WTC11 (cell line): Measurements from ENCODE around the gene PCNX1. TPM values are rescaled to one million over a fixed set of nuclear protein-coding genes. Genes with fewer than 3 reads are reported as not detected.

Experiments used
- ATAC-seq: fragments of 200-7000 bp; cut with Tn5 transposase; 2 replicates; pipeline ENCODE4 v1.10.0; 2021; ENCODE audit warnings: mild to moderate bottlenecking, moderate library complexity
- Bru-seq: library from RNA; stranded (reverse); fragments of 400-500 nt; gene quantifications from one replicate; lab custom pipeline; 2021; lab: Mats Ljungman, UMichigan
- CTCF ChIA-PET: fragments of 300-600 bp; sonication (Branson Sonifier 250); formaldehyde crosslinking; loops from one replicate; lab custom pipeline; 2021; ENCODE audit warnings: antibody characterized with exemption; lab: Charles Lee
- POLR2A ChIA-PET: fragments of 350-600 bp; sonication (Branson Sonifier 250); formaldehyde crosslinking; loops from one replicate; lab custom pipeline; 2021; ENCODE audit warnings: antibody characterized with exemption; lab: Charles Lee
- DNase-seq: peaks from one replicate; pipeline ENCODE4 v3.0.0; 2021; ENCODE audit warnings: low spot score
- H3K27ac Mint-ChIP-seq: 2 replicates; pipeline ENCODE4 v1.8.0; 2021; ENCODE audit warnings: mixed read lengths
- H3K27me3 Mint-ChIP-seq: 2 replicates; pipeline ENCODE4 v1.8.0; 2021; ENCODE audit warnings: low read depth, mild to moderate bottlenecking, moderate library complexity, mixed read lengths
- H3K36me3 Mint-ChIP-seq: 2 replicates; pipeline ENCODE4 v1.8.0; 2021; ENCODE audit warnings: mixed read lengths
- H3K4me1 Mint-ChIP-seq: 2 replicates; pipeline ENCODE4 v1.8.0; 2022; ENCODE audit warnings: mixed read lengths
- H3K4me3 Mint-ChIP-seq: 2 replicates; pipeline ENCODE4 v1.8.0; 2021; ENCODE audit warnings: mild to moderate bottlenecking, moderate library complexity, mixed read lengths
- H3K9me3 Mint-ChIP-seq: 2 replicates; pipeline ENCODE4 v1.8.0; 2021; ENCODE audit warnings: mixed read lengths
- ATF1 ChIP-seq: sonication (generic); formaldehyde crosslinking; IDR thresholded peaks from 2 replicates; pipeline ENCODE4 v1.8.1; 2023; ENCODE audit warnings: mild to moderate bottlenecking, moderate library complexity, missing genetic modification reagents
- CBFB ChIP-seq: sonication (generic); formaldehyde crosslinking; IDR thresholded peaks from 2 replicates; pipeline ENCODE4 v1.8.1; 2022; ENCODE audit warnings: mild to moderate bottlenecking, low read depth, missing genetic modification reagents
- CREM ChIP-seq: sonication (generic); formaldehyde crosslinking; IDR thresholded peaks from 2 replicates; pipeline ENCODE4 v1.8.1; 2022; ENCODE audit warnings: mild to moderate bottlenecking, missing genetic modification reagents, moderate library complexity
- NFATC4 ChIP-seq: fragments of 250-450 bp; sonication (Bioruptor Pico); IDR thresholded peaks from 2 replicates; pipeline ENCODE4 v1.9.0; 2021; ENCODE audit warnings: mild to moderate bottlenecking
- RELA ChIP-seq: sonication (generic); formaldehyde crosslinking; IDR thresholded peaks from 2 replicates; pipeline ENCODE4 v1.8.1; 2022; ENCODE audit warnings: missing genetic modification reagents, mild to moderate bottlenecking, borderline replicate concordance
- RORB ChIP-seq: fragments of 250-450 bp; sonication (Bioruptor Pico); IDR thresholded peaks from 2 replicates; pipeline ENCODE4 v1.9.0; 2021; ENCODE audit warnings: mild to moderate bottlenecking
- SMAD3 ChIP-seq: sonication (generic); formaldehyde crosslinking; IDR thresholded peaks from 2 replicates; pipeline ENCODE4 v1.8.0; 2022; ENCODE audit warnings: missing genetic modification reagents, mild to moderate bottlenecking, borderline replicate concordance
- SMAD4 ChIP-seq: sonication (generic); formaldehyde crosslinking; IDR thresholded peaks from 2 replicates; pipeline ENCODE4 v1.8.0; 2022; ENCODE audit warnings: mild to moderate bottlenecking, missing genetic modification reagents
- ZNF219 ChIP-seq: sonication (generic); formaldehyde crosslinking; IDR thresholded peaks from 2 replicates; pipeline ENCODE4 v1.8.0; 2023; ENCODE audit warnings: missing genetic modification reagents, mild to moderate bottlenecking, borderline replicate concordance
- ZNF416 ChIP-seq: fragments of 250-450 bp; sonication (Bioruptor Pico); IDR thresholded peaks from 2 replicates; pipeline ENCODE4 v1.9.0; 2021; ENCODE audit warnings: mild to moderate bottlenecking, inconsistent platforms
- long read RNA-seq, 3 experiments: library from RNA in 1 of 3; library from capped mRNA in 1 of 3; library from polyadenylated mRNA in 1 of 3; unstranded in 2 of 3; stranded (forward) in 1 of 3; transcript quantifications; one replicate each; pipeline ENCODE4 v2.0.0, GENCODE V29; 2021
- total RNA-seq: library from RNA; stranded (reverse); gene quantifications from 3 replicates; pipeline ENCODE4 v1.2.3, GENCODE V29; 2021
- TF ChIP-seq, protein P1 (sequence below): sonication (generic); formaldehyde crosslinking; IDR thresholded peaks from 2 replicates; pipeline ENCODE4 v1.8.1; 2023; ENCODE audit warnings: mild to moderate bottlenecking, moderate library complexity, missing genetic modification reagents
- TF ChIP-seq, protein P2 (sequence below): sonication (generic); formaldehyde crosslinking; IDR thresholded peaks from 2 replicates; pipeline ENCODE4 v1.8.1; 2022; ENCODE audit warnings: mild to moderate bottlenecking, missing genetic modification reagents, moderate library complexity, borderline replicate concordance
- TF ChIP-seq, protein P3 (sequence below): sonication (generic); formaldehyde crosslinking; IDR thresholded peaks from 2 replicates; pipeline ENCODE4 v1.8.0; 2023; ENCODE audit warnings: missing genetic modification reagents, mild to moderate bottlenecking, borderline replicate concordance
- TF ChIP-seq, protein P4 (sequence below): sonication (generic); formaldehyde crosslinking; IDR thresholded peaks from 2 replicates; pipeline ENCODE4 v1.8.1; 2023; ENCODE audit warnings: mild to moderate bottlenecking, missing genetic modification reagents
- TF ChIP-seq, protein P5 (sequence below): fragments of 250-450 bp; sonication (Bioruptor Pico); IDR thresholded peaks from 2 replicates; pipeline ENCODE4 v1.9.0; 2021; ENCODE audit warnings: mild to moderate bottlenecking, borderline replicate concordance
- TF ChIP-seq, protein P6 (sequence below): sonication (generic); formaldehyde crosslinking; conservative IDR thresholded peaks from 2 replicates; pipeline ENCODE4 v1.8.1; 2022; ENCODE audit warnings: mild to moderate bottlenecking, missing genetic modification reagents
- TF ChIP-seq, protein P7 (sequence below): sonication (generic); formaldehyde crosslinking; IDR thresholded peaks from 2 replicates; pipeline ENCODE4 v1.8.0; 2022; ENCODE audit warnings: mild to moderate bottlenecking, missing genetic modification reagents
- TF ChIP-seq, protein P8 (sequence below): sonication (generic); formaldehyde crosslinking; IDR thresholded peaks from 2 replicates; pipeline ENCODE4 v1.8.1; 2022; ENCODE audit warnings: low read depth, mild to moderate bottlenecking, moderate library complexity, missing genetic modification reagents, borderline replicate concordance

Gene PCNX1
- 43.4 to 49.8 TPM (median 46.4 TPM) in 3 replicates for total RNA-seq
- percentile 87 among the genes with signal in this experiment for Bru-seq, nascent RNA
- long read RNA-seq, experiment 1, full-length matches to known transcripts: 8 of 83 reads
- long read RNA-seq, experiment 1, partial matches to known transcripts: 27 of 83 reads
- long read RNA-seq, experiment 1, other reads (novel, unspliced or antisense): 48 of 83 reads
- long read RNA-seq, experiment 2, partial matches to known transcripts: 21 of 40 reads
- long read RNA-seq, experiment 2, other reads (novel, unspliced or antisense): 19 of 40 reads
- long read RNA-seq, experiment 3: 0 reads

DNA sequence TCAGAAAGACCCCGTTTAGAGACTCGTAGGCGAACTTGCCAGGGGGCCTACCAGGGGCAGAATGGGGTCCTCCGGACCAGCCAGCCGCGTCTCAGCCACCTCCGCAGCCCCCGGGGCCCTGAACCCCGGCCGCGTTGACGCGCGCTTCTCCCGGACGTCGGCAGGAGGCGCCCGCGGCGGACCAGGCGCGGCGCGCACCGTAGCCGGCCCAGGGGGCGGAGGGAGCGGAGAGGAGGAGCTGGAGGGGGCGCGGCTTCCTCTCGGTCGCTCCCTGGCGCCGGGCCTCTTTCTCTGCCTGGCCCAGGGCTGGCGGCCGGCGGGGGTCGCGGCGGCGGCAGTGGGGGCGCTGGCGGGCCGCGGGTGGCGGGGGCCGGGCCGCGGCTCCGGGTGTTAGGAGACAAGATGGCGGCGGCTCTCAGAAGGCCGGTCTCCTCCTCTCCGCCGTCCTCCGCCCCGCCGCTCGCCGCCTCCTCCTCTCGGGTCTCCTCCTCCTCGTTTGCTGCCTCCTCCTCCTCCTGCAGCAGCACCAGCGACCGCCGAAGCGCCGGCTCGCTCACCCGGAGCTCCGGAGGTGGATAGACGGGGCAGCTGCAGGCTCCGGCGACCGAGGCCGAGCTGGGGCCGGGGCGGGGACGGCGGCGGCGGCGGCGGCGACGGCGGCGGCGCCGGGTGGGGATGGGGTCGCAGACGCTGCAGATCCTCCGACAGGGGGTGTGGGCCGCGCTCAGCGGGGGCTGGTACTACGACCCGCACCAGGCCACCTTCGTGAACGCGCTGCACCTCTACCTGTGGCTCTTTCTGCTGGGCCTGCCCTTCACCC lies at the start of gene PCNX1:
PCNX1 (plus strand) TSS at position 284 of the 820 bp plus-strand sequence; CDS start at position 676, 392 bp downstream.
- ChIA-PET CTCF (interaction anchor here (0.5 to 2.6 kb wide), 32 partner anchors 9 to 729 kb away, joined by 3 to 31 read pairs (median 4); partner anchors contain the start of gene MAP3K9), POLR2A (interaction anchor here (0.6 to 1.2 kb wide), 3 partner anchors 48 to 97 kb away, joined by 3 read pairs; no protein-coding TSS in a partner anchor)
- H3K9me3 Mint-ChIP-seq: no peaks in the 10 kb centered on the region
- H3K4me3 Mint-ChIP-seq: peak within 1 kb of the TSS; percentile 71
- H3K27ac Mint-ChIP-seq: peak within 1 kb of the TSS; percentile 82
- H3K27me3 Mint-ChIP-seq: no peaks in the 10 kb centered on the region; the same call in 1 of the 2 replicates
- peaks cover 43% of the 10 kb centered on the region for H3K4me1 Mint-ChIP-seq
- ATAC-seq: peak; percentile 95
- H3K36me3 Mint-ChIP-seq: no peaks in the 10 kb centered on the region
- peak; percentile 91 for DNase-seq
- TF ChIP-seq SMAD3 (CRISPR knock-in tag): no peak
- TF ChIP-seq CREM: no peak
- TF ChIP-seq, protein P1, sequence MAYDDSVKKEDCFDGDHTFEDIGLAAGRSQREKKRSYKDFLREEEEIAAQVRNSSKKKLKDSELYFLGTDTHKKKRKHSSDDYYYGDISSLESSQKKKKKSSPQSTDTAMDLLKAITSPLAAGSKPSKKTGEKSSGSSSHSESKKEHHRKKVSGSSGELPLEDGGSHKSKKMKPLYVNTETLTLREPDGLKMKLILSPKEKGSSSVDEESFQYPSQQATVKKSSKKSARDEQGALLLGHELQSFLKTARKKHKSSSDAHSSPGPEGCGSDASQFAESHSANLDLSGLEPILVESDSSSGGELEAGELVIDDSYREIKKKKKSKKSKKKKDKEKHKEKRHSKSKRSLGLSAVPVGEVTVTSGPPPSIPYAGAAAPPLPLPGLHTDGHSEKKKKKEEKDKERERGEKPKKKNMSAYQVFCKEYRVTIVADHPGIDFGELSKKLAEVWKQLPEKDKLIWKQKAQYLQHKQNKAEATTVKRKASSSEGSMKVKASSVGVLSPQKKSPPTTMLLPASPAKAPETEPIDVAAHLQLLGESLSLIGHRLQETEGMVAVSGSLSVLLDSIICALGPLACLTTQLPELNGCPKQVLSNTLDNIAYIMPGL (CRISPR knock-in tag): peak; percentile 83
- TF ChIP-seq, protein P2, sequence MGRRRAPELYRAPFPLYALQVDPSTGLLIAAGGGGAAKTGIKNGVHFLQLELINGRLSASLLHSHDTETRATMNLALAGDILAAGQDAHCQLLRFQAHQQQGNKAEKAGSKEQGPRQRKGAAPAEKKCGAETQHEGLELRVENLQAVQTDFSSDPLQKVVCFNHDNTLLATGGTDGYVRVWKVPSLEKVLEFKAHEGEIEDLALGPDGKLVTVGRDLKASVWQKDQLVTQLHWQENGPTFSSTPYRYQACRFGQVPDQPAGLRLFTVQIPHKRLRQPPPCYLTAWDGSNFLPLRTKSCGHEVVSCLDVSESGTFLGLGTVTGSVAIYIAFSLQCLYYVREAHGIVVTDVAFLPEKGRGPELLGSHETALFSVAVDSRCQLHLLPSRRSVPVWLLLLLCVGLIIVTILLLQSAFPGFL (CRISPR knock-in tag): no peak
- TF ChIP-seq NFATC4: no peak
- no peak for TF ChIP-seq SMAD4 (CRISPR knock-in tag)
- no peak for TF ChIP-seq ATF1
- TF ChIP-seq, protein P3, sequence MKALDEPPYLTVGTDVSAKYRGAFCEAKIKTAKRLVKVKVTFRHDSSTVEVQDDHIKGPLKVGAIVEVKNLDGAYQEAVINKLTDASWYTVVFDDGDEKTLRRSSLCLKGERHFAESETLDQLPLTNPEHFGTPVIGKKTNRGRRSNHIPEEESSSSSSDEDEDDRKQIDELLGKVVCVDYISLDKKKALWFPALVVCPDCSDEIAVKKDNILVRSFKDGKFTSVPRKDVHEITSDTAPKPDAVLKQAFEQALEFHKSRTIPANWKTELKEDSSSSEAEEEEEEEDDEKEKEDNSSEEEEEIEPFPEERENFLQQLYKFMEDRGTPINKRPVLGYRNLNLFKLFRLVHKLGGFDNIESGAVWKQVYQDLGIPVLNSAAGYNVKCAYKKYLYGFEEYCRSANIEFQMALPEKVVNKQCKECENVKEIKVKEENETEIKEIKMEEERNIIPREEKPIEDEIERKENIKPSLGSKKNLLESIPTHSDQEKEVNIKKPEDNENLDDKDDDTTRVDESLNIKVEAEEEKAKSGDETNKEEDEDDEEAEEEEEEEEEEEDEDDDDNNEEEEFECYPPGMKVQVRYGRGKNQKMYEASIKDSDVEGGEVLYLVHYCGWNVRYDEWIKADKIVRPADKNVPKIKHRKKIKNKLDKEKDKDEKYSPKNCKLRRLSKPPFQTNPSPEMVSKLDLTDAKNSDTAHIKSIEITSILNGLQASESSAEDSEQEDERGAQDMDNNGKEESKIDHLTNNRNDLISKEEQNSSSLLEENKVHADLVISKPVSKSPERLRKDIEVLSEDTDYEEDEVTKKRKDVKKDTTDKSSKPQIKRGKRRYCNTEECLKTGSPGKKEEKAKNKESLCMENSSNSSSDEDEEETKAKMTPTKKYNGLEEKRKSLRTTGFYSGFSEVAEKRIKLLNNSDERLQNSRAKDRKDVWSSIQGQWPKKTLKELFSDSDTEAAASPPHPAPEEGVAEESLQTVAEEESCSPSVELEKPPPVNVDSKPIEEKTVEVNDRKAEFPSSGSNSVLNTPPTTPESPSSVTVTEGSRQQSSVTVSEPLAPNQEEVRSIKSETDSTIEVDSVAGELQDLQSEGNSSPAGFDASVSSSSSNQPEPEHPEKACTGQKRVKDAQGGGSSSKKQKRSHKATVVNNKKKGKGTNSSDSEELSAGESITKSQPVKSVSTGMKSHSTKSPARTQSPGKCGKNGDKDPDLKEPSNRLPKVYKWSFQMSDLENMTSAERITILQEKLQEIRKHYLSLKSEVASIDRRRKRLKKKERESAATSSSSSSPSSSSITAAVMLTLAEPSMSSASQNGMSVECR (CRISPR knock-in tag): no peak
- TF ChIP-seq, protein P4, sequence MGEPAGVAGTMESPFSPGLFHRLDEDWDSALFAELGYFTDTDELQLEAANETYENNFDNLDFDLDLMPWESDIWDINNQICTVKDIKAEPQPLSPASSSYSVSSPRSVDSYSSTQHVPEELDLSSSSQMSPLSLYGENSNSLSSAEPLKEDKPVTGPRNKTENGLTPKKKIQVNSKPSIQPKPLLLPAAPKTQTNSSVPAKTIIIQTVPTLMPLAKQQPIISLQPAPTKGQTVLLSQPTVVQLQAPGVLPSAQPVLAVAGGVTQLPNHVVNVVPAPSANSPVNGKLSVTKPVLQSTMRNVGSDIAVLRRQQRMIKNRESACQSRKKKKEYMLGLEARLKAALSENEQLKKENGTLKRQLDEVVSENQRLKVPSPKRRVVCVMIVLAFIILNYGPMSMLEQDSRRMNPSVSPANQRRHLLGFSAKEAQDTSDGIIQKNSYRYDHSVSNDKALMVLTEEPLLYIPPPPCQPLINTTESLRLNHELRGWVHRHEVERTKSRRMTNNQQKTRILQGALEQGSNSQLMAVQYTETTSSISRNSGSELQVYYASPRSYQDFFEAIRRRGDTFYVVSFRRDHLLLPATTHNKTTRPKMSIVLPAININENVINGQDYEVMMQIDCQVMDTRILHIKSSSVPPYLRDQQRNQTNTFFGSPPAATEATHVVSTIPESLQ (CRISPR knock-in tag): no peak
- TF ChIP-seq, protein P5, sequence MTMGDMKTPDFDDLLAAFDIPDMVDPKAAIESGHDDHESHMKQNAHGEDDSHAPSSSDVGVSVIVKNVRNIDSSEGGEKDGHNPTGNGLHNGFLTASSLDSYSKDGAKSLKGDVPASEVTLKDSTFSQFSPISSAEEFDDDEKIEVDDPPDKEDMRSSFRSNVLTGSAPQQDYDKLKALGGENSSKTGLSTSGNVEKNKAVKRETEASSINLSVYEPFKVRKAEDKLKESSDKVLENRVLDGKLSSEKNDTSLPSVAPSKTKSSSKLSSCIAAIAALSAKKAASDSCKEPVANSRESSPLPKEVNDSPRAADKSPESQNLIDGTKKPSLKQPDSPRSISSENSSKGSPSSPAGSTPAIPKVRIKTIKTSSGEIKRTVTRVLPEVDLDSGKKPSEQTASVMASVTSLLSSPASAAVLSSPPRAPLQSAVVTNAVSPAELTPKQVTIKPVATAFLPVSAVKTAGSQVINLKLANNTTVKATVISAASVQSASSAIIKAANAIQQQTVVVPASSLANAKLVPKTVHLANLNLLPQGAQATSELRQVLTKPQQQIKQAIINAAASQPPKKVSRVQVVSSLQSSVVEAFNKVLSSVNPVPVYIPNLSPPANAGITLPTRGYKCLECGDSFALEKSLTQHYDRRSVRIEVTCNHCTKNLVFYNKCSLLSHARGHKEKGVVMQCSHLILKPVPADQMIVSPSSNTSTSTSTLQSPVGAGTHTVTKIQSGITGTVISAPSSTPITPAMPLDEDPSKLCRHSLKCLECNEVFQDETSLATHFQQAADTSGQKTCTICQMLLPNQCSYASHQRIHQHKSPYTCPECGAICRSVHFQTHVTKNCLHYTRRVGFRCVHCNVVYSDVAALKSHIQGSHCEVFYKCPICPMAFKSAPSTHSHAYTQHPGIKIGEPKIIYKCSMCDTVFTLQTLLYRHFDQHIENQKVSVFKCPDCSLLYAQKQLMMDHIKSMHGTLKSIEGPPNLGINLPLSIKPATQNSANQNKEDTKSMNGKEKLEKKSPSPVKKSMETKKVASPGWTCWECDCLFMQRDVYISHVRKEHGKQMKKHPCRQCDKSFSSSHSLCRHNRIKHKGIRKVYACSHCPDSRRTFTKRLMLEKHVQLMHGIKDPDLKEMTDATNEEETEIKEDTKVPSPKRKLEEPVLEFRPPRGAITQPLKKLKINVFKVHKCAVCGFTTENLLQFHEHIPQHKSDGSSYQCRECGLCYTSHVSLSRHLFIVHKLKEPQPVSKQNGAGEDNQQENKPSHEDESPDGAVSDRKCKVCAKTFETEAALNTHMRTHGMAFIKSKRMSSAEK: no peak
- TF ChIP-seq RORB: no peak
- TF ChIP-seq, protein P6, sequence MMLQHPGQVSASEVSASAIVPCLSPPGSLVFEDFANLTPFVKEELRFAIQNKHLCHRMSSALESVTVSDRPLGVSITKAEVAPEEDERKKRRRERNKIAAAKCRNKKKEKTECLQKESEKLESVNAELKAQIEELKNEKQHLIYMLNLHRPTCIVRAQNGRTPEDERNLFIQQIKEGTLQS (CRISPR knock-in tag): no peak
- TF ChIP-seq, protein P7, sequence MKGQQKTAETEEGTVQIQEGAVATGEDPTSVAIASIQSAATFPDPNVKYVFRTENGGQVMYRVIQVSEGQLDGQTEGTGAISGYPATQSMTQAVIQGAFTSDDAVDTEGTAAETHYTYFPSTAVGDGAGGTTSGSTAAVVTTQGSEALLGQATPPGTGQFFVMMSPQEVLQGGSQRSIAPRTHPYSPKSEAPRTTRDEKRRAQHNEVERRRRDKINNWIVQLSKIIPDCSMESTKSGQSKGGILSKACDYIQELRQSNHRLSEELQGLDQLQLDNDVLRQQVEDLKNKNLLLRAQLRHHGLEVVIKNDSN (CRISPR knock-in tag): no peak
- no peak; the same call in 1 of the 2 replicates for TF ChIP-seq ZNF416 (CRISPR knock-in tag)
- TF ChIP-seq ZNF219: no peak
- TF ChIP-seq CBFB (CRISPR knock-in tag): peak; percentile 84; the same call in 1 of the 2 replicates
- no peak for TF ChIP-seq RELA (CRISPR knock-in tag)
- TF ChIP-seq, protein P8, sequence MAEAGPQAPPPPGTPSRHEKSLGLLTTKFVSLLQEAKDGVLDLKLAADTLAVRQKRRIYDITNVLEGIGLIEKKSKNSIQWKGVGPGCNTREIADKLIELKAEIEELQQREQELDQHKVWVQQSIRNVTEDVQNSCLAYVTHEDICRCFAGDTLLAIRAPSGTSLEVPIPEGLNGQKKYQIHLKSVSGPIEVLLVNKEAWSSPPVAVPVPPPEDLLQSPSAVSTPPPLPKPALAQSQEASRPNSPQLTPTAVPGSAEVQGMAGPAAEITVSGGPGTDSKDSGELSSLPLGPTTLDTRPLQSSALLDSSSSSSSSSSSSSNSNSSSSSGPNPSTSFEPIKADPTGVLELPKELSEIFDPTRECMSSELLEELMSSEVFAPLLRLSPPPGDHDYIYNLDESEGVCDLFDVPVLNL (CRISPR knock-in tag): no peak
